Measurements from ENCODE around the gene PTOV1. TPM values are rescaled to one million over a fixed set of nuclear protein-coding genes. Genes with fewer than 3 reads are reported as not detected.

PTOV1 gene
- total and polyA plus RNA-seq, 2 donors (not counting 1 experiment from before 2014, with no cell fraction given), result 144 to 230 TPM

- H3K4me3 Mint-ChIP-seq, result peak overlapping the region; percentile 58
- Histone ChIP-seq H3K4me3 (ENCODE audit: control extremely low read depth in 1 of 5, extremely low read depth in 1 of 5, insufficient read depth in 1 of 5, low read depth in 2 of 5, low read length in 4 of 5) (peak overlapping the region in 3 of 5 experiments; percentile 17 to 52 (median 39)), H2AFZ (ENCODE audit: insufficient read depth, low read depth, low read length, poor library complexity, severe bottlenecking) (no peak overlapping the region), H4K20me1 (ENCODE audit: control insufficient read depth, insufficient read depth, low read length, poor library complexity, severe bottlenecking) (no peaks in the 10 kb centered on the region), H3K79me2 (ENCODE audit: control insufficient read depth, insufficient read depth, low read length) (no peaks in the 10 kb centered on the region), H3K9ac (ENCODE audit: low read length) (peak overlapping the region; percentile 44), H3K36me3 (replicated peaks in 1 of 2; ENCODE audit: control extremely low read depth in 1 of 2, control insufficient read depth in 1 of 2, extremely low read depth in 1 of 2, insufficient read depth in 2 of 2, low read length in 1 of 2) (peaks cover 0 to 16% of the 10 kb centered on the region in 2 experiments), H3K9me3 (ENCODE audit: control extremely low read depth in 1 of 3, control insufficient read depth in 2 of 3, insufficient read depth in 1 of 3, low read length in 2 of 3) (no peaks in the 10 kb centered on the region), H3K27ac (ENCODE audit: low read length in 2 of 2) (peak overlapping the region; percentile 74 to 84), H3K4me1 (ENCODE audit: control insufficient read depth in 2 of 2, insufficient read depth in 2 of 2, low read length in 2 of 2) (peaks cover 37 to 51% of the 10 kb centered on the region in 2 donors), H3K27me3 (replicated peaks in 1 of 4; ENCODE audit: control extremely low read depth in 1 of 4, control insufficient read depth in 3 of 4, insufficient read depth in 4 of 4, low read length in 3 of 4) (no peaks in the 10 kb centered on the region), H3K4me2 (replicated peaks; ENCODE audit: low read depth, low read length, poor library complexity, severe bottlenecking) (peak overlapping the region; percentile 66)
- peak; percentile 99 for ATAC-seq (ENCODE audit: low read depth)
- TF ChIP-seq EZH2 (IDR thresholded peaks at IDR 0.05; ENCODE audit: borderline replicate concordance, insufficient read depth, low read depth, low read length, poor library complexity, severe bottlenecking) (no peak), CTCF (IDR thresholded peaks at IDR 0.05) (no peak)
- 14% methylated on average over 1 of the region's 3 CpGs for WGBS (ENCODE audit: insufficient coverage)
- POLR2A ChIA-PET, result interaction anchor here (0.6 to 2.3 kb wide), 14 partner anchors 9 to 1198 kb away, joined by 3 to 23 read pairs (median 5); partner anchors contain the start of genes AKT1S1, FUZ, MED25 and TBC1D17
- CTCF ChIA-PET, result interaction anchor here (0.7 to 0.9 kb wide), 4 partner anchors 21 to 747 kb away, joined by 3 read pairs; no protein-coding TSS in a partner anchor
- intact Hi-C loops (cut with micrococcal nuclease), result loop anchor here (1.0 to 2.0 kb wide), 2 partner anchors 26 kb away; no protein-coding TSS in a partner anchor
- peak overlapping the region; percentile 84 for H3K27ac Mint-ChIP-seq
- no peaks in the 10 kb centered on the region for H3K9me3 Mint-ChIP-seq (ENCODE audit: insufficient read depth)
- H3K27me3 Mint-ChIP-seq, result no peaks in the 10 kb centered on the region
- peak; percentile 83 for DNase-seq
- peaks cover 47% of the 10 kb centered on the region for H3K4me1 Mint-ChIP-seq
These were observed 7.7 kb upstream of the PTOV1 start for GRCh38 chr19:49843265-49843664.
